NB4 (cell line): ENCODE measurements around the gene RAB4B.
A peak's percentile ranks its signal among the peaks of the same experiment; 100 is the strongest.

Source experiments
- DNase-seq: peaks from one replicate; pipeline ENCODE4 v3.0.0; 2010; ENCODE audit warnings: low read depth
- H3K4me3 ChIP-seq: one replicate; pipeline ENCODE4 v1.5.1; 2011; ENCODE audit warnings: mild to moderate bottlenecking, low read depth, low read length, moderate library complexity
- CTCF ChIP-seq: IDR thresholded peaks from one replicate; pipeline ENCODE4 v1.5.1; 2012; ENCODE audit warnings: low read depth, low read length
- MAX ChIP-seq: IDR thresholded peaks from 2 replicates; pipeline ENCODE4 v1.6.1; 2011; ENCODE audit warnings: low read depth, low read length
- MYC ChIP-seq: IDR thresholded peaks from 2 replicates; pipeline ENCODE4 v1.6.1; 2011; ENCODE audit warnings: low read depth, low read length
- POLR2A ChIP-seq: IDR thresholded peaks from 2 replicates; pipeline ENCODE4 v1.6.1; 2011; ENCODE audit warnings: mild to moderate bottlenecking; ENCODE audit not compliant: insufficient read length; ENCODE audit errors: extremely low read depth

RAB4B gene

GRCh38 chr19:40739030-40739839 lies 38.8 kb upstream of the RAB4B start:
- no peak overlapping the region for H3K4me3 ChIP-seq
- TF ChIP-seq CTCF: no peak
- TF ChIP-seq POLR2A: no peak
- TF ChIP-seq MAX: no peak
- TF ChIP-seq MYC: no peak
- DNase-seq: no peak

- TF ChIP-seq MYC (no peak), MAX (no peak), POLR2A (no peak), CTCF (no peak)
- DNase-seq: no peak
- no peak overlapping the region for H3K4me3 ChIP-seq
These were observed 38.0 kb upstream of the RAB4B start for GRCh38 chr19:40739871-40740703.

GRCh38 chr19:40740747-40741146 lies 37.3 kb upstream of the RAB4B start:
- DNase-seq: no peak
- no peak for TF ChIP-seq POLR2A
- H3K4me3 ChIP-seq: no peak overlapping the region

GRCh38 chr19:40741527-40742390 lies 36.3 kb upstream of the RAB4B start:
- H3K4me3 ChIP-seq: no peak overlapping the region
- peak; percentile 48 for DNase-seq
- TF ChIP-seq POLR2A (no peak), MYC (no peak), MAX (no peak), CTCF (no peak)

- H3K4me3 ChIP-seq: no peak overlapping the region
- no peak for TF ChIP-seq CTCF
- TF ChIP-seq MYC: no peak
- TF ChIP-seq POLR2A: no peak
- no peak for TF ChIP-seq MAX
- DNase-seq: no peak
These were observed 35.6 kb upstream of the RAB4B start for GRCh38 chr19:40742477-40742876.

- TF ChIP-seq MAX: no peak
- TF ChIP-seq POLR2A: no peak
- TF ChIP-seq CTCF: no peak
- TF ChIP-seq MYC: no peak
- no peak overlapping the region for H3K4me3 ChIP-seq
- no peak for DNase-seq
These were observed 35.2 kb upstream of the RAB4B start for GRCh38 chr19:40742886-40743285.
